Activated naive CD4-positive, alpha-beta T cell treated with anti-CD3 and anti-CD28 coated beads, Interleukin-2, amount 50 U/mL, for 16 hours (primary cell): ENCODE data around the gene SLC22A1.
"Not testable (repeated sequence)": the region's sequence is repeated elsewhere in the genome, so short reads cannot be mapped to it uniquely, and the experiment has no call there.

ENCODE experiments used
- DNase-seq: peaks from one replicate; pipeline ENCODE4 v3.0.0-alpha.2; 2020

SLC22A1 gene

GRCh38 chr6:160140493-160140892, 18.9 kb downstream of the SLC22A1 start:
- not testable (repeated sequence) for DNase-seq

- no peak for DNase-seq
Measured at GRCh38 chr6:160141001-160141726, 19.5 kb downstream of the SLC22A1 start.

- DNase-seq = no peak
Measured at GRCh38 chr6:160142115-160142715, 20.6 kb downstream of the SLC22A1 start.

GRCh38 chr6:160146454-160147145, 25.0 kb downstream of the SLC22A1 start:
- no peak for DNase-seq

- DNase-seq = no peak
Measured at GRCh38 chr6:160147146-160147536, 25.5 kb downstream of the SLC22A1 start.

- DNase-seq = no peak
Measured at GRCh38 chr6:160154471-160154870, 32.9 kb downstream of the SLC22A1 start.

- DNase-seq = no peak
Measured at GRCh38 chr6:160156842-160157241, 35.2 kb downstream of the SLC22A1 start.

GRCh38 chr6:160160450-160160849, 38.8 kb downstream of the SLC22A1 start:
- DNase-seq = no peak

- no peak for DNase-seq
Measured at GRCh38 chr6:160160929-160161646, 39.5 kb downstream of the SLC22A1 start.

- no peak for DNase-seq
Measured at GRCh38 chr6:160161647-160161986, 40.0 kb downstream of the SLC22A1 start.

GRCh38 chr6:160162030-160162566, 40.5 kb downstream of the SLC22A1 start:
- no peak for DNase-seq

- DNase-seq = no peak
Measured at GRCh38 chr6:160163425-160163824, 41.8 kb downstream of the SLC22A1 start.

- DNase-seq = no peak
Measured at GRCh38 chr6:160163912-160164311, 42.3 kb downstream of the SLC22A1 start.

- DNase-seq = not testable (repeated sequence)
Measured at GRCh38 chr6:160165928-160166327, 44.3 kb downstream of the SLC22A1 start.

GRCh38 chr6:160167604-160168399, 46.2 kb downstream of the SLC22A1 start:
- no peak for DNase-seq

- no peak for DNase-seq
Measured at GRCh38 chr6:160170018-160170680, 48.5 kb downstream of the SLC22A1 start.

GRCh38 chr6:160172704-160173103, 51.1 kb downstream of the SLC22A1 start:
- DNase-seq = no peak

GRCh38 chr6:160173806-160174527, 52.4 kb downstream of the SLC22A1 start:
- no peak for DNase-seq

GRCh38 chr6:160174681-160175080, 53.1 kb downstream of the SLC22A1 start:
- DNase-seq = no peak

- no peak for DNase-seq
Measured at GRCh38 chr6:160177220-160177619, 55.6 kb downstream of the SLC22A1 start.

- DNase-seq = no peak
Measured at GRCh38 chr6:160178271-160178670, 56.7 kb downstream of the SLC22A1 start.
